Calu3 (cell line): ENCODE results near the gene ME1. TPM values are rescaled to one million over a fixed set of nuclear protein-coding genes. Genes with fewer than 3 reads are reported as not detected.

Experiments used
- BruUV-seq: library from RNA; stranded (reverse); fragments of 400-500 nt; replicated peaks from 2 replicates; lab custom pipeline; 2021; lab: Mats Ljungman, UMichigan
- CTCF ChIA-PET: fragments of 300-600 bp; sonication (Branson Sonifier 250); formaldehyde crosslinking; loops from one replicate; lab custom pipeline; 2022; ENCODE audit warnings: antibody characterized with exemption; lab: Charles Lee
- DNase-seq: peaks from one replicate; pipeline ENCODE4 v3.0.0; 2022
- H3K27ac Mint-ChIP-seq: one replicate; pipeline ENCODE4 v1.8.0; 2022; ENCODE audit warnings: mixed read lengths; ENCODE audit not compliant: unreplicated experiment
- H3K27me3 Mint-ChIP-seq: one replicate; pipeline ENCODE4 v1.8.0; 2022; ENCODE audit warnings: mixed read lengths; ENCODE audit not compliant: unreplicated experiment
- H3K36me3 Mint-ChIP-seq: one replicate; pipeline ENCODE4 v1.8.0; 2022; ENCODE audit warnings: mild to moderate bottlenecking, moderate library complexity, mixed read lengths; ENCODE audit not compliant: insufficient read depth, unreplicated experiment
- H3K4me1 Mint-ChIP-seq: one replicate; pipeline ENCODE4 v1.8.0; 2022; ENCODE audit warnings: mild to moderate bottlenecking, low read depth, mixed read lengths; ENCODE audit not compliant: unreplicated experiment
- H3K4me3 Mint-ChIP-seq: one replicate; pipeline ENCODE4 v1.8.0; 2022; ENCODE audit warnings: mild to moderate bottlenecking, low read depth, moderate library complexity, mixed read lengths; ENCODE audit not compliant: unreplicated experiment
- H3K9me3 Mint-ChIP-seq: one replicate; pipeline ENCODE4 v1.8.0; 2022; ENCODE audit warnings: low read depth, mixed read lengths; ENCODE audit not compliant: unreplicated experiment
- CTCF ChIP-seq: fragments of 200-600 bp; IDR thresholded peaks from one replicate; pipeline ENCODE4 v1.8.0; 2022; ENCODE audit warnings: antibody characterized with exemption; ENCODE audit not compliant: unreplicated experiment
- intact Hi-C: fragments of 100-400 bp; cut with micrococcal nuclease; formaldehyde crosslinking; loops from one replicate; pipeline ENCODE4 v1.10.0; 2022; ENCODE audit not compliant: unreplicated experiment
- total RNA-seq: library from RNA; stranded (reverse); gene quantifications from 2 replicates; pipeline ENCODE4 v1.2.3, GENCODE V29; 2022

The ME1 gene
- total RNA-seq, 1 experiment from 2014 or later, result 14.5 TPM

- H3K4me1 Mint-ChIP-seq, result peaks cover 17% of the 10 kb centered on the region
- intact Hi-C loops, result no loop called here
- no peak for TF ChIP-seq CTCF
- H3K9me3 Mint-ChIP-seq, result no peaks in the 10 kb centered on the region
- CTCF ChIA-PET, result no interaction called here
- no peaks in the 10 kb centered on the region for H3K36me3 Mint-ChIP-seq
- no peak overlapping the region for H3K27ac Mint-ChIP-seq
- BruUV-seq, result no TSS peak
- H3K4me3 Mint-ChIP-seq, result no peak overlapping the region
- DNase-seq, result no peak
- H3K27me3 Mint-ChIP-seq, result no peaks in the 10 kb centered on the region
Measured at GRCh38 chr6:83270971-83271719, 159.7 kb downstream of the ME1 start.

DNA sequence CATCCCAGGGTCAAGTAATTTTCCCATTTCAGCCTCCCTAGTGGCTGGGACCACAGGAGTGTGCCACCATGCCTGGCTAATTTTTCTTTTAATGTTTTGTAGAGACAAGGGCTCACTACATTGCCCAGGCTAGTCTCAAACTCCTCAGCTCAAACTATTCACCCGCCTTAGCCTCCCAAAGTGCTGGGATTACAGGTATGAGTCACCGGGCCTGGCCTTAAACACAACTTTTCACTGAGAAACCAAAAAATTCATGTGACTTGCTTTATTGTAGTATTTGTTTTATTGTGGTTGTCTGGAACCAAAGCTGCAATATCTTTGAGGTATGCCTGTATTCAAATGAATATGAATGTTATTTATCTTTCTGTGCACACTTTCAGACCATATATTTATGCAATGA lies 165.5 kb downstream of the ME1 start:
- H3K27ac Mint-ChIP-seq, result no peak overlapping the region
- no peak for DNase-seq
- no peaks in the 10 kb centered on the region for H3K4me1 Mint-ChIP-seq
- intact Hi-C loops, result no loop called here
- no peak overlapping the region for H3K4me3 Mint-ChIP-seq
- no peaks in the 10 kb centered on the region for H3K27me3 Mint-ChIP-seq
- peaks cover 2% of the 10 kb centered on the region for H3K9me3 Mint-ChIP-seq
- no TSS peak for BruUV-seq
- CTCF ChIA-PET, result no interaction called here
- TF ChIP-seq CTCF, result no peak
- H3K36me3 Mint-ChIP-seq, result no peaks in the 10 kb centered on the region

GRCh38 chr6:83260577-83260976 lies 170.3 kb downstream of the ME1 start:
- Mint-ChIP-seq H3K9me3 (peaks cover 2% of the 10 kb centered on the region), H3K36me3 (no peaks in the 10 kb centered on the region), H3K4me1 (no peaks in the 10 kb centered on the region), H3K27ac (no peak overlapping the region), H3K27me3 (no peaks in the 10 kb centered on the region), H3K4me3 (no peak overlapping the region)
- CTCF ChIA-PET, result no interaction called here
- intact Hi-C loops, result no loop called here
- DNase-seq, result no peak
- TF ChIP-seq CTCF, result no peak
- no TSS peak for BruUV-seq

- H3K27me3 Mint-ChIP-seq, result no peaks in the 10 kb centered on the region
- CTCF ChIA-PET, result no interaction called here
Measured at GRCh38 chr6:83258517-83258916, 172.3 kb downstream of the ME1 start.

More at GRCh38 chr6:83258517-83258916, 172.3 kb downstream of the ME1 start:
- Mint-ChIP-seq H3K36me3 (no peaks in the 10 kb centered on the region), H3K9me3 (peaks cover 2% of the 10 kb centered on the region), H3K4me1 (no peaks in the 10 kb centered on the region), H3K4me3 (no peak overlapping the region), H3K27ac (no peak overlapping the region)
- intact Hi-C loops, result no loop called here
- no peak for DNase-seq
- BruUV-seq, result no TSS peak
- no peak for TF ChIP-seq CTCF
